ENCODE results near the gene EPHA3.

Gene EPHA3

DNA sequence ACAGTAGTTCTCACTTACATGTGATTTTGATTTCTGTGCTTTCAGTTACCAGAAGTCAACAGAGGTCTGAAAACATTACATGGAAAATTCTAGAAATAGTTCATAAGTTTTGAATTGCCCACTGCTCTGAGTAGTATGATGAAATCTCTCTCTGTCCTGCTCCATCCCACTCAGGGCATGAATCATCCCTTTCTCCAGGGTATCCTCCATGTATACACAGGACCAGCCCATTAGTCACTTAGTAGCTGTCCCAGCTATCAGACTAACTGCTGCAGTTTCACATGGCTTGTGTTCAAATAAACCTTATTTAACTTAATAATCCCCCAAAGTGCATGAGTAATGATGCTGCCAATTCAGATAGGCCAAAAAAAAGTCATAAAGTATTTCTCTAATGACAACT lies 38.6 kb downstream of the EPHA3 start:
- DNase-seq (ENCODE audit: low read depth in 2 of 2) = no peak

- DNase-seq (ENCODE audit: low read depth in 2 of 2) = no peak
Measured at GRCh38 chr3:89154416-89154815, 47.0 kb downstream of the EPHA3 start.

DNA sequence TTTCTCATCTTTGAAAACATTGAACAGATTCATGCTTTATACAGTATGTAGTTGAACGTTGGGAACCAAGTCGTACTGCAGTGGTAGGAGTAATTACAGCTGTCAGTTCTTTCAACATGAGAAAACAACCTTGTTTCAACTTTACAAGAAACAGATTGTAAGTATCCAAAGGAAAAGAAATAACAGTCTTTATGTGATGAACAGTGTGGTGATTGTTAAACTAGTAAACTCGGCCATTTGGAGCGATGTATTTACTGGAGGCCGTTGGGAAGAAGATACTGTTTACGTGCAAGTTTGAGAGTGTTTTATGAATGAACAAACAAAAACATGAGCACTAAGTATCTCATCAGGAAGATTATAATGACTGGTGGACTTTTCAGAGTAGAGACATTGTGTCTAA lies 48.4 kb downstream of the EPHA3 start:
- DNase-seq (ENCODE audit: low read depth in 2 of 2) = no peak

- no peak for DNase-seq (ENCODE audit: low read depth in 2 of 2)
Measured at GRCh38 chr3:89157575-89157974, 50.2 kb downstream of the EPHA3 start.

GRCh38 chr3:89159605-89160004 lies 52.2 kb downstream of the EPHA3 start:
- DNase-seq (ENCODE audit: low read depth in 2 of 2) = no peak

GRCh38 chr3:89164774-89165173 lies 57.4 kb downstream of the EPHA3 start:
- no peak for DNase-seq (ENCODE audit: low read depth in 2 of 2)

GRCh38 chr3:89165636-89166263 lies 58.3 kb downstream of the EPHA3 start:
- no peak for DNase-seq (ENCODE audit: low read depth in 2 of 2)

- DNase-seq (ENCODE audit: low read depth in 2 of 2) = no peak
Measured at GRCh38 chr3:89171687-89172545, 64.5 kb downstream of the EPHA3 start.

DNA sequence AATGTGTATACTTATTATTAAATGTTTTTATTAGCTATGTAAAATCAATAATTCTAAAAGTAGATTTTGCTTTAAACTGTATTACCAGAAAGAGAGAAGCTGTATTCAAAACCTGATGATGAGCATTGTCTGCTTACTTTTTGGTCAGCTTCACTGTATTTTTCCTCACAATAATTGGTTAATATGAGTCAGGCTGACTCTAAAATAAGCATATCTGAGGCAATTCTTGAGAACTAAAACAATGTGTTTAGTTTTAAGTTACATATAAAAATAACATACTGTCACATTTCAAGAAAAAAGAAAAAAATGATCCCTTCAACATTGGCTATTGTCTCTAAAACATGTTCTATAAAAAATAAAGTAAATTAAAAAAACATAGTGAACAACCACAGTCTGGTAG lies 66.1 kb downstream of the EPHA3 start:
- DNase-seq (ENCODE audit: low read depth in 2 of 2) = no peak

- DNase-seq (ENCODE audit: low read depth in 2 of 2) = no peak
Measured at GRCh38 chr3:89179355-89180001, 72.1 kb downstream of the EPHA3 start.

- DNase-seq (ENCODE audit: low read depth in 2 of 2) = no peak
Measured at GRCh38 chr3:89180334-89180733, 72.9 kb downstream of the EPHA3 start.

GRCh38 chr3:89182056-89182455 lies 74.6 kb downstream of the EPHA3 start:
- no peak for DNase-seq (ENCODE audit: low read depth in 2 of 2)

DNA sequence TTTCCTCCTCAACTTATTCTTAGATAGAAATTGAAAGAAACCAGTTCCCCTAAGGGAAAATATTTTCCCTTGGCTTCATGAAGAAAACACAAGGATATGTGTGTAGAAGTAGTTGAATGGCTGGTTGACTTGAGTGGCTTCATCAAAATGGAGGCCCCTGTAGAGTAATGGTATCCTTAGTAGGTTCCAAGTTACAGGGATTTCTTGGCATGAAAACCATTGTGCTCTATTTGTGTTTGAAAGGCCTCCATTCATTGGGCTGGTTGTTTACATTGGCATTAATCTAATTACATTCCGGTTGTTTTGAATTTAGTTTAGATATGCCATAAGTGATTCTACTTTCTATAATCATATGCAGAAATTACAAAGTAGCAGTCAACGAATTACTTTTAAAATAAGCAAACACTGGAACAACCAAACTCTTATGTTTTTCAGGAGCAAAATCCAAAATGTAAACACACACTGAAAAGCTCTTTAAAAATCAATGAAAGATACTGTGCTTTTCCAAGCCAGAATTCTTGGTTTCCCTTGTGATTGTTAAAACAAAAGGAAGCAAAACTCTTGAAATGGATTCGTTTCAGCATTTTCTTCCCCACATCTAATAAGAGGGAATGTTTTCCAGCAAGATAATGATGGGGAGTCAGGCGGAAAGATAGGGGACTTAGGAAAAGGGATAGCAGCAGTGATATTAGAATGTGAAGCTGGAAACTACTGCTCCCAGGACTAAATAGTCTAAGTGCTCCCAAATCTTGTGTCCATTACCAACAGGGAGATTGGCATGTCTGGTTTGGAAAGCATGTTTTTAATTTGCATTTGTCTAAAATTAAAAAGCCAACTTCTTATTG lies 77.0 kb downstream of the EPHA3 start:
- no peak for DNase-seq (ENCODE audit: low read depth in 2 of 2)

- no peak for DNase-seq (ENCODE audit: low read depth in 2 of 2)
Measured at GRCh38 chr3:89186456-89186855, 79.0 kb downstream of the EPHA3 start.

DNA sequence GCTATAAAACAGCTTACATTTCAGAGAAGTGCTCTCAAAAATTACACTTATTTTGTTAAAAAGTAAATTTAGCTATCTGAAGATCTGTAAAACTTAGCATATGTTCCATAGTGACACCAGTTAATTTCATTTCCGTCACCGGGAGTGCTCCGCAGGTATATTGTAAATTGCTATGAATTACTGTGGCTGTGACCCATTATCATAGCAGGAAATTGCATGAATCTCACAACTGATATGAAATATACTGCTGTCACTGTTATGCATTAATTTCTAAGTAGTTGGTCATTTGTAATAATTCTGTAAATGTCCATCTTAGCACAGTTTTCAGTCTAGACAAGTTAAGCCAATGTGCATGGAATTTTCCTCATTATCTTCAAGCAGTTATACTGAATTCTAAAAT lies 91.2 kb downstream of the EPHA3 start:
- DNase-seq (ENCODE audit: low read depth in 2 of 2) = no peak

GRCh38 chr3:89212619-89213018 lies 105.2 kb downstream of the EPHA3 start:
- DNase-seq (ENCODE audit: low read depth in 2 of 2) = no peak

- no peak for DNase-seq (ENCODE audit: low read depth in 2 of 2)
Measured at GRCh38 chr3:89216016-89216739, 108.8 kb downstream of the EPHA3 start.

- no peak for DNase-seq (ENCODE audit: low read depth in 2 of 2)
Measured at GRCh38 chr3:89217148-89217685, 109.8 kb downstream of the EPHA3 start.

DNA sequence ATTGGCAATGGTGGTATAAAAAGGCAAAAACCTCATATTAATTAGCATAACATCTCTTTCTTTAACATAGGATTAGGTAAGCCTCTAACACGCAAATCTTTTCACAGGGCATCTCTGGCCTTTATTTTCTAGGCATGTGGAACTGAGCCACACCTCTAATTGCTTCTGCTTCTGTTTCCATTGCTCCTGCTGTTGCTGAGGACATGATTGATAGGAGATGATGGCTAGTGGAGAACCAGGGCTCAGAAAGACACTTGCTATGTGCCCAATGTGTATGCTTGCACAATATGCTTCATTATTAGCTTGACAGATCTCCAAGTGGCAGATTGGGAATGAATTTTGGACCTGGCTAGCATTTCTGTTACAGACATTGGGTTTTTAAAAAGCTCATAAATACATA lies 114.5 kb downstream of the EPHA3 start:
- DNase-seq (ENCODE audit: low read depth in 2 of 2) = no peak

DNA sequence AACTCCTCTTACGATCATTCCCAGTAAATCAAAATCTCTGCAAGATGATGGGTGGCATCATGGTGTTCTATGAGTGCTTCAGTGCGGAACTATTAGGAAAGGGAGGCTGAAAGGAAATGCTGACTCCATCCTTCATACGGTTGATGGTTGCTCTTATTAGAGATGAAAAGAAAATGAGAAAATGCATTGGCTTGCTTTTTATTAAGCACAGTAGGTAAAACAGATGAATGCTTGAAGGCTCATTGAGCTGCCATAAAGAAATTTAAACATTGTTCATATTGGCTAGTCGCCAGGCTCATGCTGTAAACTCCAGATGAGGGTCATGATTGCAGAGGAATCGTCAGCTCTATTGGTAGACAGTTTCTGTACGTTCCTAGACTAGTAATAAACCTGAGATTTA lies 115.8 kb downstream of the EPHA3 start:
- no peak for DNase-seq (ENCODE audit: low read depth in 2 of 2)

- no peak for DNase-seq (ENCODE audit: low read depth in 2 of 2)
Measured at GRCh38 chr3:89227218-89227617, 119.8 kb downstream of the EPHA3 start.

Measured in stimulated activated CD8-positive, alpha-beta memory T cell treated with anti-CD3 and anti-CD28 coated beads, Interleukin-7, amount 100 ng/mL, for 1 hour (primary cell).